Subcutaneous preadipocyte (primary cell): Measurements from ENCODE around the gene C1QL4. TPM values are rescaled to one million over a fixed set of nuclear protein-coding genes. Genes with fewer than 3 reads are reported as not detected.

Experiments
- total RNA-seq: library from RNA; depleted of rRNA; stranded (reverse); fragments of >200 nt; gene quantifications from 2 replicates; pipeline ENCODE4 v1.2.3, GENCODE V29; 2012

C1QL4 gene
- total RNA-seq: not detected in 2 replicates

DNA sequence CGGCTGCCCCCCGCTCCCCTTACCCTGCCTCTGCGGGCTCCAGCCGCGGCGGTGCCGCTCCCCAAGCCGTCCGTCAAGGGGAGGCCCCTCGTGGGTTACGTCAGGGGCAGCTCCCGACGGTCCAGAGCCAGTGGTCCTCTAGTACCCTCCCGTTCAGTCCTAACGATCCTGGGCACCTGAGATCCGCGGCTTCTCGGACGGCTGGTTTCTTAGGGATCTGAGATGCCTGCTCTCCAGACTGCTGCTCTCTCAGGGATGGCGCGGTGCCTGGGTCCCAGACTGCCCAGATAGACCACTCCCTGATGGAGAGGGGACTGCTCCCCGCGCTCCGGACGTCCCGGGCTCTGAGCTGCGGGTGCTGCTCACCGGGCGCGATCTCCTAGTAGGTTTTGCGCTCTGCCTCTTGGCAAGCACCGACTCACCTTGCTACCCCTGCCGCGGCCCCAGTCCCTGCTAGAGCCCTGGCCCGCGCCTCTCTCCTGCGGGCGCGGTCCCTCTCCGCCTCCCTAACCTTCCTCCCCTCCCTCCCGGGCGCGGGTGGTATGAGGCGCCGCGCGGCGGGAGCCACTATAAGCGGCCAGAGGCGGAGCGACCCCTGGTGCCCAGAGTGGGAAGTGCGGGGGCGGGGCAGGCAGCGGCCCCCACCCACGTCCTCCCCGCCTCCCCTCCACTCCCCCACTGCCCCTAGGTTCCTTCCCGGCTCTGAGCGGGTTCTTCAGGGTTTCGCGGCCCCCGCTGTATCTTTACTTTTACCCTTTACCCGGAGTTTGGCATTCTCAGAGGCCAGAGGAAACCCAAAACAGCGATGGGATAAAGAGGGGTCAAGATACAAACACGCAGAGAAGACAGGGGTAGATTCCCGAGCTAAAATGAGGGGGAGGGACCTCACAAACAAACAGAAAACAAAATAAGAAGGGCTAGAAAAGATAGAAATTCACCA, at the start of gene C1QL4:
C1QL4 (minus strand) TSS at position 544 of the 940 bp plus-strand sequence. CDS start 711 bp downstream, outside the sequence.

DNA sequence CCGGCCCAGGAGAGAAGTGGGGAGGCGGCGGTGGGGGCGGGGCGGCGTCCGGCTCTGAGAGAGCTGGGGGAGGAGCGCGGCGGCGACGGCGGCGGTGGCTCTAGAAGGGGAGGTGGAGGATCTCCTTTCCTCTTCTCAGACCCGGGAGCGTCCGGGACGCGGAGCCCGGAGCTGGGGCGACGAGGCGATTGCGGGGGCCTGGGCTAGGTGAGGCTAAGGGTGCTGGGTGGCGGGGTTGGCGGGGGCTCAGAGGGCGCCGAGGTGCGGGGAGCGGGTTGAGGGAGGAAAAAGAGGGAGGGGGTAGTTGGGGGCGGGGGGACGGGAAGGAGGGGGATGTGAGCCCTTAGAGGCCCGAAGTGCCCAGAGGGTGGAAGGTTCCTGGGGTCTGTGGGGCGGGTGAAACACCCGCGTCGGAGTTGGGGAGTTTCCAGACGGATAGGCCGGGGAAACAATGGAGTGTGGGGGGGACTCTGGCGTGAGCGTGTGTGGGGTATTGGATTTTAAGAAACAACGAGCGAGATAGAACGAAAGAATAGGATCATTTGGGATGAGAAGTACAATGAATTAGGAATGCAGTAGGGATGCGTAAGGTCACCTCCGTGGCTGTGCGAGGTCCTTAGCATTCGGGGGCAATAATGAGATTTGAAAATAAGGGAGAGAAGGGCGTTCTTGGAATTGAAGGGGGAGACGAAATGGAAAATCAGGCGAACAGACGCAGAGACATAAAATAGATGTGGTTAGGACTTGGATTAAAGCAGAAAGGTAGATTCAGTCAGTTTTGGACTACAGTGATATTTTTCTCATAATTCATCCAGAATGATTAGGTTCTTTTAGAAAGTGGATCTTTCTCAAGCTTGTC, 30.6 kb upstream of the C1QL4 start, which contains the start of gene SPATS2:
SPATS2 (plus strand) TSS at position 82 of the 859 bp plus-strand sequence. CDS start 93,551 bp downstream, outside the sequence.

DNA sequence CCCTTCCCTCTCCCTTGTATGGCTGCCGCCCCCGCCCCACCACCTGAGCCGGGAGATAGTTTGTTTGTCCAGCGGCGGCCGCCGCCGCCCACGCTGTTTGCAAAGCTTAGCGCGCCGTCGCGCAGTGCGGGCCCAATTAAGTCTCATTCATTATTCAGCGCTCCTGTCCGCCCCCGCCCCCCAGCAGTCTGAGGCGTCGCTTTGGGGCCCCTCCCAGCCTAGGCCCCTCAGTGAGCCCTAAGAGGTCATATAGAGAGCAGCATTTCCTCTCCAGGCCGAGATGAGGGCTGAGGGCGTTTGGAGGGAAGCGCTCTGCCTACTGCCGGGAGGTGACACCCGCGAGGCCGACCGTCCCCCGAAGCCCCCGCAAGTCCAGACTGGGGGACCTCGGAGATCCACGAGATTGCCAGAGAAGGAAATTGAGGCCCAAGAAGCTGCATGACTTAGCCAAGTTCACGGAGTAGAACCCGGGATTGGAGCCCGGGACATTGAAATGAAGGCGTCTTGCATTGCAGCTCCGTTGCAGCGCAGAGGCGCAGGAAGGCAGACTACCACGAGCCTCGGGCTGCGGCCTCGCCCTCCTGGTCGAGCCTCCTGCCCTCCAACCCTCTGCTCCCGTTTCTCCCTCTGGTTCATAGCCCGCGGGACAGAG, 9.8 kb upstream of the C1QL4 start, which contains the start of gene DNAJC22:
DNAJC22 (plus strand) TSS at position 230 of the 652 bp plus-strand sequence. CDS start 1,985 bp downstream, outside the sequence.

DNA sequence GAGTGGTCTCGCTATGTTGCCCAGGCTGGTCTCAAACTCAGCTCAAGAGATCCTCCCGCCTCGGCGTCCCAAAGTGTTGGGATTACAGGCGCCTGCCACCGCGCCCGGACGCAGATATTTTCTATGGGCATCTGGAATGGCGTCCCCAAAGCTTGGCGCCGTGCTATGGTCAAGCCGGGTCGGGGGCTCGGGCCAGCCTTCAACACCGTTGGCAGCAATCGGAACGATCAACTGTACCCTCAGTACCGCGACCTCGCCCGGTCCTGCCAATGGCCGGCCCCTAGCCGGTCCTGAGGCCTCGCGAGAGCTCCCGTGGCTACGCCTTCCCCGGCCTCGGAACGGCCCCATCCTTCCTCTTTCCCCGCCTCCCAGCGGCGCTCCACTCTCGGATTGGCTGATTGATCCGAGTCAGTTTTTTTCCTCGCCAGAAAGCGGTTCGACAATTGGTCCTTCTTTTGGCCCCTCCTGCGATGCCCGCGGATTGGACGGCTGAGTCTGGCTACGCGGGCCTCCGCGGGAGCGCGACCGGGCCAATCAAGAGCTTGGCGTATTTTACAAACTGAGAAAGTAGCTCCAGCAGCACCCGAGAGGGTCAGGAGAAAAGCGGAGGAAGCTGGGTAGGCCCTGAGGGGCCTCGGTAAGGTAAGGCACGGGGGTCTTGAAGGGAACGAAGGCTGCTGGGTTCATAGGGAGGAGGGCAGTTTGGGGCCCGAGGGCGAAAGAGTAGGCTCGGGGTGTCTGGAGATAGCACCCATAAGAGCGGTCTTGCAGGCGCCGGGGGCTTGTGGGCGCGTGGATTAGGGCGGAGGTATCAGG, 14.1 kb downstream of the C1QL4 start, which contains the start of gene TROAP:
TROAP (plus strand) TSS at position 548 of the 816 bp plus-strand sequence. CDS start 354 bp downstream, outside the sequence.

DNA sequence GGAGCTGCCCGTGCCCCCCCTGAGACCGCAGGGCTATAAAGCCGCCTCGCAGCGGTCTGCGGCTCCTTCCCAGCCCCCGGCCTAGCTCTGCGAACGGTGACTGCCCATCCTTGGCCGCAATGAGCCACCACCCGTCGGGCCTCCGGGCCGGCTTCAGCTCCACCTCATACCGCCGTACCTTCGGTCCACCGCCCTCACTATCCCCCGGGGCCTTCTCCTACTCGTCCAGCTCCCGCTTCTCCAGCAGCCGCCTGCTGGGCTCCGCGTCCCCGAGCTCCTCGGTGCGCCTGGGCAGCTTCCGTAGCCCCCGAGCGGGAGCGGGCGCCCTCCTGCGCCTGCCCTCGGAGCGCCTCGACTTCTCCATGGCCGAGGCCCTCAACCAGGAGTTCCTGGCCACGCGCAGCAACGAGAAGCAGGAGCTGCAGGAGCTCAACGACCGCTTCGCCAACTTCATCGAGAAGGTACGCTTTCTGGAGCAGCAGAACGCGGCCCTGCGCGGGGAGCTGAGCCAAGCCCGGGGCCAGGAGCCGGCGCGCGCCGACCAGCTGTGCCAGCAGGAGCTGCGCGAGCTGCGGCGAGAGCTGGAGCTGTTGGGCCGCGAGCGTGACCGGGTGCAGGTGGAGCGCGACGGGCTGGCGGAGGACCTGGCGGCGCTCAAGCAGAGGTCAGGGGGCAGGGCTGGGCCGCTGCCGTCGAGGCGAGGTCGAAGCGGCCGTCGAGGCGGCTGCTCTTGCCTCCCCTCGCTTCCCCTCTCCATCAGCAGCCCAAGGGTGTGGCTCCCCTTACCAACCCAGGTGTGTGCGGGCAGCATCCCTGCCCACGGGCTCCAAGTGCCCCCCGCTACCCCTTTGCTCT, 41.7 kb downstream of the C1QL4 start, which contains the start of gene PRPH:
PRPH (plus strand) TSS at position 66 of the 855 bp plus-strand sequence; CDS start at position 120, 54 bp downstream.

Other genes with a start within 250 kb of the C1QL4 start
- under 0.01 TPM in 1 of 2 replicates, not detected in the other for gene DHH, start 242.4 kb downstream of the C1QL4 start, total RNA-seq
- 41.8 and 43.7 TPM in 2 replicates for gene LMBR1L, start 226.3 kb downstream of the C1QL4 start, total RNA-seq
- 2,784 and 3,087 TPM in 2 replicates for gene TUBA1B, start 205.8 kb downstream of the C1QL4 start, total RNA-seq
- gene TUBA1A, start 148.1 kb downstream of the C1QL4 start, total RNA-seq: 513 and 543 TPM in 2 replicates
- gene TUBA1C, start 72.1 kb downstream of the C1QL4 start, total RNA-seq: 823 and 1,037 TPM in 2 replicates
- gene PRPH, start 42.0 kb downstream of the C1QL4 start, total RNA-seq: not detected in 2 replicates
- gene TROAP, start 13.9 kb downstream of the C1QL4 start, total RNA-seq: 14.0 and 18.8 TPM in 2 replicates
- gene DNAJC22, start 9.7 kb upstream of the C1QL4 start, total RNA-seq: 0.20 TPM in 1 of 2 replicates, not detected in the other
- 14.0 and 22.1 TPM in 2 replicates for gene SPATS2, start 30.3 kb upstream of the C1QL4 start, total RNA-seq
- gene KCNH3, start 201.8 kb upstream of the C1QL4 start, total RNA-seq: under 0.01 TPM in 1 of 2 replicates, not detected in the other
- 56.2 and 62.2 TPM in 2 replicates for gene MCRS1, start 231.0 kb upstream of the C1QL4 start, total RNA-seq